Uterus (tissue), 4 donors: Measurements from ENCODE around the gene DYNLT3. TPM values are rescaled to one million over a fixed set of nuclear protein-coding genes. Genes with fewer than 3 reads are reported as not detected.

Experiments
- DNase-seq, 2 donors: peaks; one replicate each; pipeline ENCODE4 v3.0.0-alpha.2; 2019 to 2020
- H3K27ac ChIP-seq, 2 donors: fragments of 200-600 bp; sonication (generic); 1 replicate in 1 of 2; 2 replicates in 1 of 2; pipeline ENCODE4 v1.5.1; 2016 to 2018
- H3K27me3 ChIP-seq, 2 donors: fragments of 200-600 bp; sonication (generic); one replicate each; pipeline ENCODE4 v1.5.1; 2018 to 2019; ENCODE audit warnings: control low read depth in 1 of 2
- H3K36me3 ChIP-seq, 2 donors: fragments of 200-600 bp; sonication (generic); one replicate each; pipeline ENCODE4 v1.5.1; 2019; ENCODE audit warnings: control low read depth in 1 of 2
- H3K4me1 ChIP-seq, 2 donors: fragments of 200-600 bp; sonication (generic); one replicate each; pipeline ENCODE4 v1.5.1; 2018 to 2019; ENCODE audit warnings: control low read depth in 1 of 2
- H3K4me3 ChIP-seq, 2 donors: fragments of 200-600 bp; sonication (generic); 1 replicate in 1 of 2; 2 replicates in 1 of 2; pipeline ENCODE4 v1.5.1; 2018 to 2019; ENCODE audit warnings: mild to moderate bottlenecking in 1 of 2
- H3K9me3 ChIP-seq, 2 donors: fragments of 200-600 bp; sonication (generic); one replicate each; pipeline ENCODE4 v1.5.1; 2019; ENCODE audit warnings: control low read depth in 1 of 2
- POLR2A ChIP-seq, 2 donors: fragments of 450-650 bp; IDR thresholded peaks; one replicate each; pipeline ENCODE4 v1.6.1; 2016; ENCODE audit warnings: antibody characterized with exemption in 2 of 2, mild to moderate bottlenecking in 1 of 2, moderate library complexity in 1 of 2
- intact Hi-C: fragments of 100-400 bp; cut with DNase I; formaldehyde crosslinking; loops from one replicate; pipeline ENCODE4 v1.15.1; 2023; ENCODE audit warnings: low total_unique reads
- small RNA-seq: library from RNA; depleted of rRNA; stranded (forward); fragments of <200 nt; gene quantifications from one replicate; pipeline ENCODE3, GENCODE V24; 2016
- total RNA-seq, 4 donors: library from RNA; depleted of rRNA in 3 of 4; stranded (reverse); fragments of >200 nt in 3 of 4; gene quantifications; one replicate each; pipeline versions ENCODE4 v1.1.0 to v1.2.4, GENCODE V29; 2014 to 2023
- TF ChIP-seq, protein P1 (sequence below), 4 experiments: fragments of 200-600 bp in 2 of 4; fragments of 450-650 bp in 2 of 4; sonication (generic) in 2 of 4; IDR thresholded peaks; one replicate each; pipeline ENCODE4 v1.5.1; 2016 to 2019; ENCODE audit warnings: antibody characterized with exemption in 4 of 4, mild to moderate bottlenecking in 2 of 4, moderate library complexity in 1 of 4
- donor health status: DM: yes; HTN: yes; CAD: no.

The DYNLT3 gene
- total RNA-seq, 4 donors from 2014 or later = 31.3 to 59.7 (median 46.6) TPM

DNA sequence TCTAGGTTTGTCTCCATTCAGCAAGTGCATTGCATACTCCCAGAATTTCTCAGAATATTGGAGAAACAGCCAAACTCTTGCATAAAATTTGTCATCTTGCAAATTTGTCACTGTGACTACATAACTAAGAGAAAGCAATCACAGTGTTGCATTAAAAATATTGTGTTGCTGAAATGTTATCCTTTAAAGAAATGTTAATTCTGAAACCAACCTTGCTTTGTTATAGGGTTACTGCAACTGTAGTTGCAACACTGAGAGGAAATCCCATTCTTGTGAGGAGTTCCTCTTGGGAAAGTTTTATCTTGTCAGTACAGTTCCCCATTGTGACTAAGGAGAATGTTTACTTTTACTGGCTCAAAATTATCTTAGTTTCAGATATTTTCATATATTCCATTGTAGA lies 46.7 kb downstream of the DYNLT3 start:
- TF ChIP-seq, protein P1, sequence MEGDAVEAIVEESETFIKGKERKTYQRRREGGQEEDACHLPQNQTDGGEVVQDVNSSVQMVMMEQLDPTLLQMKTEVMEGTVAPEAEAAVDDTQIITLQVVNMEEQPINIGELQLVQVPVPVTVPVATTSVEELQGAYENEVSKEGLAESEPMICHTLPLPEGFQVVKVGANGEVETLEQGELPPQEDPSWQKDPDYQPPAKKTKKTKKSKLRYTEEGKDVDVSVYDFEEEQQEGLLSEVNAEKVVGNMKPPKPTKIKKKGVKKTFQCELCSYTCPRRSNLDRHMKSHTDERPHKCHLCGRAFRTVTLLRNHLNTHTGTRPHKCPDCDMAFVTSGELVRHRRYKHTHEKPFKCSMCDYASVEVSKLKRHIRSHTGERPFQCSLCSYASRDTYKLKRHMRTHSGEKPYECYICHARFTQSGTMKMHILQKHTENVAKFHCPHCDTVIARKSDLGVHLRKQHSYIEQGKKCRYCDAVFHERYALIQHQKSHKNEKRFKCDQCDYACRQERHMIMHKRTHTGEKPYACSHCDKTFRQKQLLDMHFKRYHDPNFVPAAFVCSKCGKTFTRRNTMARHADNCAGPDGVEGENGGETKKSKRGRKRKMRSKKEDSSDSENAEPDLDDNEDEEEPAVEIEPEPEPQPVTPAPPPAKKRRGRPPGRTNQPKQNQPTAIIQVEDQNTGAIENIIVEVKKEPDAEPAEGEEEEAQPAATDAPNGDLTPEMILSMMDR (IDR thresholded peaks at IDR 0.05) = no peak
- TF ChIP-seq POLR2A (IDR thresholded peaks at IDR 0.05) = no peak
- no peaks in the 10 kb centered on the region for H3K9me3 ChIP-seq
- DNase-seq = no peak

DNA sequence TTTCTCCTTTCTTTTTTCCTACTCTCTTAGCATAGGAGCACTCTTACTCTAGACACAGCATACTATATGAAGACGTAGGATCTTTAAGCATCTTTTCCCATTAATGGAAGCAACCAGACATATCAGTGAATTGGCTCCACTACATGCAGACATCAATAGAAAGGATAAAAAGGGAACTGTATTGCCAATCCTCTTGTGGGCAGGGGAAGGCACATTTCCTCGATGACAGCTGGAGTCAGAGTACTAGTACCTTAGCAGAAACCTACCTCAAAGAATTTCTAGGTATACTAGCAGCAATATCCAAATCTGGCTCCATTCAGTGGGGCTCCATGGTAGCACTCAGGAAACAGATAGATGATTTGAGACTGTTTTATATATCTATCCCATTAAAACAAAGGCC lies 47.4 kb downstream of the DYNLT3 start:
- Histone ChIP-seq H3K27me3 (no peaks in the 10 kb centered on the region), H3K4me3 (no peak overlapping the region), H3K9me3 (no peaks in the 10 kb centered on the region), H3K4me1 (no peaks in the 10 kb centered on the region), H3K27ac (no peak overlapping the region), H3K36me3 (no peaks in the 10 kb centered on the region)
- no peak for TF ChIP-seq POLR2A (IDR thresholded peaks at IDR 0.05)
- DNase-seq = no peak
- intact Hi-C loops = no loop called here

More for the DNA sequence above, 46.7 kb downstream of the DYNLT3 start:
- H3K27ac ChIP-seq = no peak overlapping the region
- H3K4me3 ChIP-seq = no peak overlapping the region
- intact Hi-C loops = no loop called here
- no peaks in the 10 kb centered on the region for H3K4me1 ChIP-seq
- no peaks in the 10 kb centered on the region for H3K36me3 ChIP-seq
- H3K27me3 ChIP-seq = no peaks in the 10 kb centered on the region

DNA sequence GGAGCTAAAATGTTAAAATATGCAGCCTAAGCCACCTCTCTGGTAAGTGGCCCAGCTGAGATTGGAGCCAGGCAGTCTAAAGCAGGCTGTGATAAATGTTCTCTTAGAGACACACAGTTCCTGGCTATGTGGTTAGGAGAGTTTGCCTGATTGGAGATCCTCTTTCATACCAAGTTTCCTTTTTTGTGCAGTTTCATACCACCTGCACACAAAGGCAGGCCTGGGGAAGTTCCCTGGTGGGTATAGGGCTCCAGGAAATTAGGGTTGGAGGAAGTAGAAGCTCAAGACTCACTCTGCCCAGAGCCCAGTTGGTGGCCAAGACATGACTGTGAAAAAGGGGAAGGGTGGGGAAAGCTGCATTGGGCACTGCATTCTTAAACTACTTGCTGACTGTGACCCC lies 50.6 kb downstream of the DYNLT3 start:
- no peaks in the 10 kb centered on the region for H3K36me3 ChIP-seq
- H3K27ac ChIP-seq = no peak overlapping the region
- H3K4me1 ChIP-seq = no peaks in the 10 kb centered on the region
- H3K9me3 ChIP-seq = no peaks in the 10 kb centered on the region
- no peak for DNase-seq
- TF ChIP-seq, protein P1 (IDR thresholded peaks at IDR 0.05) = no peak
- no peak for TF ChIP-seq POLR2A (IDR thresholded peaks at IDR 0.05)
- no peaks in the 10 kb centered on the region for H3K27me3 ChIP-seq
- H3K4me3 ChIP-seq = no peak overlapping the region
- intact Hi-C loops = no loop called here

DNA sequence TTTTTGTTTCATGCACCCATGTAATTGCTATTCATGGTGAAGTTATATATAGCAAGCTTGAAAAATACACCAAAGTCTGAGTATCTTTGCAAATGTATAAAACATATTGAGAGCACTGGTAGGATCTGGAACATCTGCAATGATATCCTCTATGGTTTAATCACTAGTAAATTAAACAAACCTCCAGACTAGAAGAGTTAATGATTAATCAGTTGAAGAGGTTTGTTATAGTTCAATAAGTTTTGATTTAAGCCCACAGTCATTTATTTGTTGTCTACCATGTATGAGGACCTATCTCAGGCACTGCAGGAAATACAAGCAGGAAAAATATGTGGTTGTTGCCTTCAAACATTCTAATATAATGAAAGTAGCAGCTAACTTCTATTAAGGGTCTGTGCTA lies 51.1 kb downstream of the DYNLT3 start:
- Histone ChIP-seq H3K9me3 (no peaks in the 10 kb centered on the region), H3K36me3 (no peaks in the 10 kb centered on the region), H3K27ac (no peak overlapping the region), H3K4me3 (no peak overlapping the region), H3K4me1 (no peaks in the 10 kb centered on the region), H3K27me3 (no peaks in the 10 kb centered on the region)
- TF ChIP-seq, protein P1 (IDR thresholded peaks at IDR 0.05) = no peak
- TF ChIP-seq POLR2A (IDR thresholded peaks at IDR 0.05) = no peak
- intact Hi-C loops = no loop called here
- no peak for DNase-seq

Small RNA genes lying within 50 kb of the gene (small RNA-seq; reads per million reads assigned to genes)
- gene RNU6-49P = not detected

Other genes starting within 250 kb of the DYNLT3 start
- gene XK, start 161.8 kb downstream of the DYNLT3 start, total RNA-seq = 1 to 10 TPM in 3 of 4 donors, under 1 TPM in 1; 0.26 to 5.0 (median 2.0) TPM
- gene CYBB, start 67.5 kb downstream of the DYNLT3 start, total RNA-seq = 10 to 100 TPM; 10.2 to 36.7 (median 21.8) TPM
- gene SYTL5, start 159.0 kb upstream of the DYNLT3 start, total RNA-seq = 1 to 10 TPM in 2 of 4 donors, under 1 TPM in 2; under 0.01 to 3.1 (median 1.6) TPM